Fibroblast of lung (primary cell): Measurements from ENCODE around the gene CA4.
"Not testable (repeated sequence)": the region's sequence is repeated elsewhere in the genome, so short reads cannot be mapped to it uniquely, and the experiment has no call there.

Experiments
- CTCF ChIP-seq, 2 donors: IDR thresholded peaks in 1 of 2; conservative IDR thresholded peaks in 1 of 2; 1 replicate in 1 of 2; 2 replicates in 1 of 2; pipeline ENCODE4 v1.5.1; 2011 to 2012; ENCODE audit warnings: low read length in 2 of 2, control low read depth in 1 of 2, inconsistent platforms in 1 of 2, low read depth in 1 of 2, mild to moderate bottlenecking in 1 of 2
- EZH2 ChIP-seq: IDR thresholded peaks from 2 replicates; pipeline ENCODE4 v1.5.1; 2012; ENCODE audit warnings: low read length, control low read depth, mild to moderate bottlenecking; ENCODE audit errors: missing control alignments

GRCh38 chr17:60100577-60100976, 49.2 kb upstream of the CA4 start:
- not testable (repeated sequence) for TF ChIP-seq CTCF (conservative IDR thresholded peaks at IDR 0.05 in 1 of 2, IDR thresholded peaks at IDR 0.05 in 1 of 2; ENCODE audit: low read depth in 1 of 2, low read length in 2 of 2); EZH2
